Astrocyte of the spinal cord (primary cell): ENCODE data around the gene GLIPR2.

Experiments used
- DNase-seq: peaks from one replicate; pipeline ENCODE4 v3.0.0; 2011; ENCODE audit warnings: low read depth, low spot score
- H3K4me3 ChIP-seq: 2 replicates; pipeline ENCODE4 v1.5.1; 2011; ENCODE audit warnings: low read depth, mild to moderate bottlenecking, low read length, moderate library complexity
- in situ Hi-C: cut with HindIII; loops from 2 replicates; pipeline ENCODE4 v1.10.0; 2017; ENCODE audit warnings: low sequenced_read_pairs
- TF ChIP-seq, protein P1 (sequence below): IDR thresholded peaks from 2 replicates; pipeline ENCODE4 v1.5.1; 2012; ENCODE audit warnings: low read depth, mild to moderate bottlenecking, low read length, inconsistent platforms

The GLIPR2 gene

DNA sequence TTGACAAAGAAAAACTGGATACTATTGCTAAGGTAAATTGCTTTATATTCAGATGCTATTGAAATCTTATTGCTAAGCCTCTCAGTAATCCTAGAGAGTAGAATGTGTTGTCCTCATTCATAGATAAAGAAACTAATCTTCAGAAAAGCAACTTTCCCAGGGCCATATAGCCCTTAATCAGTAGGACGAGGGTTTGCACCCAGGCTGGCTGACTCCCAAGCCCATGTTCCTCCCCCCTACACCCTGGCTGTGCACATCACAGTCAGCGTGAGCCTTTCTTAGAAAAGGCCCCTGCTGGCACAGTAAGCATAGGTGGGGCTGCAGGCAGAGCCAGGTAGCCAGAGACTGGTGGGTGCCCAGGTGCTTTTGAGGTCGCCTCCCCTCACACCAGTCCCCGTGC, 15.8 kb upstream of the GLIPR2 start:
- H3K4me3 ChIP-seq = no peak overlapping the region
- TF ChIP-seq, protein P1, sequence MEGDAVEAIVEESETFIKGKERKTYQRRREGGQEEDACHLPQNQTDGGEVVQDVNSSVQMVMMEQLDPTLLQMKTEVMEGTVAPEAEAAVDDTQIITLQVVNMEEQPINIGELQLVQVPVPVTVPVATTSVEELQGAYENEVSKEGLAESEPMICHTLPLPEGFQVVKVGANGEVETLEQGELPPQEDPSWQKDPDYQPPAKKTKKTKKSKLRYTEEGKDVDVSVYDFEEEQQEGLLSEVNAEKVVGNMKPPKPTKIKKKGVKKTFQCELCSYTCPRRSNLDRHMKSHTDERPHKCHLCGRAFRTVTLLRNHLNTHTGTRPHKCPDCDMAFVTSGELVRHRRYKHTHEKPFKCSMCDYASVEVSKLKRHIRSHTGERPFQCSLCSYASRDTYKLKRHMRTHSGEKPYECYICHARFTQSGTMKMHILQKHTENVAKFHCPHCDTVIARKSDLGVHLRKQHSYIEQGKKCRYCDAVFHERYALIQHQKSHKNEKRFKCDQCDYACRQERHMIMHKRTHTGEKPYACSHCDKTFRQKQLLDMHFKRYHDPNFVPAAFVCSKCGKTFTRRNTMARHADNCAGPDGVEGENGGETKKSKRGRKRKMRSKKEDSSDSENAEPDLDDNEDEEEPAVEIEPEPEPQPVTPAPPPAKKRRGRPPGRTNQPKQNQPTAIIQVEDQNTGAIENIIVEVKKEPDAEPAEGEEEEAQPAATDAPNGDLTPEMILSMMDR = no peak
- in situ Hi-C loops = no loop called here
- no peak for DNase-seq

DNA sequence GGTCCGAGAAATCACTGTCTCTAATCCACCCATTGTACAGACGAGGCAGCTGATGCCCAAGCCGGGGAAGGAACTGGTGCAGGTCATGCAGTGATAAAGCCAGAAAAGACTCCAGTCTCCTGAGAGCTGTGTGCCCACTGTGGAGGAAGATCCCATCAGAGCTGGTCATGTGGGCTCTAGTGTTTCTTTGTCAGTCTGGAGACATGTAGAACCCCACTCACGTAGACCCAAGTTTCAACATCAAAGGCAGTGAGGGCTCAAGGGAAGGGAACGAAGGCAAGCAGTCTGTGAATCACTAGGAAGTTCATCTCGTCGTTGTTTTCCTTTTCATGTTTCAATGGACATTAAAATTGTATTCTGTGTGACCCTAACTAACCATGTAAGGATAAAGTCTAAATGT, 14.6 kb upstream of the GLIPR2 start:
- in situ Hi-C loops = no loop called here
- DNase-seq = no peak
- TF ChIP-seq, protein P1 = no peak
- no peak overlapping the region for H3K4me3 ChIP-seq

DNA sequence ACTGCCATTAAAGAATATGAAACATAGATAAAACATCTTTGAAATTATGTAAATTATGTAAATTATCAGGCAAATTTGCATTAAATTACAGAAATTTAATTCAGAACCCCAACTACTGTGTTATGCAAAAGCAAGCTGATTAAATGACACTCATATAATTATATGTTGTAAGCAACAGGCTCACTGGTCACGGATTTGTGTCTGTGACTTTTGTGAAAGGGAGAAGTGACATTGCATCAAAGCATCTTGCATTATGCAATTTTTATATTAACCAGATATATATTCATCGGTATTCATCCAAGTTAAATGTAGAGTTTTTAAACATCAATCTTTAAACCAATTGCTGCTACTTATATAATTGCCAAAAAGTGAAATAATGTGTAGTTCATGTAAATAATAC, 13.0 kb upstream of the GLIPR2 start:
- in situ Hi-C loops = no loop called here
- TF ChIP-seq, protein P1 = no peak

DNA sequence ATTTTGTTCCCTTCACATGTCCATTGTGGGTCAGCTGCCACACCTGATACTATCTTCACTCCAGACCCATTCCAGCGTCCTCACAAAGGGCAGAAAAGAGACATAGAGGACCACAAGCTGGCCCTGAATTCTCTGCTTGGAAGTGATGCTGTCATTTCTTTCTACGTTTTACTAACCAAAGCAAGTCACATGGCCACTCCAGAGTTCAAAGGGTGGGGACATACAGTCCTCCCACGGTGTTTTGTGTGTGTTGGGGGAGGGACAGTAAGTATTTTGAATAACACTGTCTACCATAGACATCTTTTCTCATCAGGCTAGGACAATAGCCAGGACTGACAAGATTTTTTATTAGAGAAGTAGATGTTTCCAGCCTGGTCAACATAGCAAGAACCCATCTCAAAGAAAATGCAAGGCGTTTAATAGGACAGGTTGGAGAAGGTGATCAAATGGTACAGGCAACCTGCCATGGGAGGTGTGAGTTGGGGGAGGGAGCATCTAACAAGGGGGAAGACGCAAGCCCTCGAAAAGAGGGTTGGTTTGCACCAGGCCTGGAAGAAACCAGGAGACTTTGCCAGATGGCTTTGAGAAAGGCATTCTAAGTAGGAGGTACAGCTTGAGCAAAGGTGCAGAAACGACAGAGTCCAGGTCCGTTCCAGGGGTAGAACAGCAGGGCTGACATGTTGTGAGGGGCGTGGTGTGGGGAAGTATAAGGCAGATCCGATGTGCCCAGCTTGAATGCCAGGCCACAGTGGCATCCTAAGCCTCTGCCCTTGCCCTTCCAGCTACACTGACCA, 11.3 kb upstream of the GLIPR2 start:
- H3K4me3 ChIP-seq = no peak overlapping the region
- in situ Hi-C loops = no loop called here
- no peak for DNase-seq
- TF ChIP-seq, protein P1 = no peak

More for the DNA sequence above, 13.0 kb upstream of the GLIPR2 start:
- DNase-seq = no peak
- H3K4me3 ChIP-seq = no peak overlapping the region

DNA sequence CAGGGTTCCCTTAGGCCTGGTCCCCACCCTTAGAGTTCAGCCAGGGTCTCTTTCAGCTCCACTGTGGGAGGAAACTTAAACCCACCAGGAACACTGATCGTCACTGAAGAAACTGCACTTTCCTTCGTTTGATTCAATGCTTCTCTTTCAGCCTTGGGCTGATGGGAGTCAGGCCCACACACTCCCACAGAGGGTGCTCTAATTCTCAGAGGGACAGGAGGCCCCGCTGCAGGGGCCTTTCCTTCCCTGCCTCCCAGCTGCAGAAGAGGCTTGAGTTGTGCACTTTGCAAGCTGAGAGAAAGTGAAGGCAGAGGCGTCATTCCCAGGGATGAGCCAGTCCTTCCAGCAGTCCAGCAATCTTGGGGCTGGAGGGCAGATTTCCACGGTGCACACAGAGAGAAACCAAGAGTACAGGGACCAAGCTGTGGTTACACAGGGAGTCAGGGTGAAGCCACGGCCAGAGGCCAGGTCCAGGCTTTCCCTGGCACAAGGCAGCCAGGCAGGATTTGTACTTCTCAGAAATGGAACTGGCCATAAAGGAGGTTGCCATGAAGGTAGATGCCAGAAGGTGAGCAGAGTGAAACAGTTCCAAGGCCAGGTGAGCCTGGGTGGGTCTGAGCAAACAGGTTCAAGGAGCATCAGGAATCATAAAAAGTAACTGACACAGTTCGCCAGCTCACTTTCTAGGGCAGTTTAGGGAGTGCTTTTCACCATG, 10.4 kb upstream of the GLIPR2 start:
- H3K4me3 ChIP-seq = no peak overlapping the region
- TF ChIP-seq, protein P1 = no peak
- in situ Hi-C loops = no loop called here
- no peak for DNase-seq

DNA sequence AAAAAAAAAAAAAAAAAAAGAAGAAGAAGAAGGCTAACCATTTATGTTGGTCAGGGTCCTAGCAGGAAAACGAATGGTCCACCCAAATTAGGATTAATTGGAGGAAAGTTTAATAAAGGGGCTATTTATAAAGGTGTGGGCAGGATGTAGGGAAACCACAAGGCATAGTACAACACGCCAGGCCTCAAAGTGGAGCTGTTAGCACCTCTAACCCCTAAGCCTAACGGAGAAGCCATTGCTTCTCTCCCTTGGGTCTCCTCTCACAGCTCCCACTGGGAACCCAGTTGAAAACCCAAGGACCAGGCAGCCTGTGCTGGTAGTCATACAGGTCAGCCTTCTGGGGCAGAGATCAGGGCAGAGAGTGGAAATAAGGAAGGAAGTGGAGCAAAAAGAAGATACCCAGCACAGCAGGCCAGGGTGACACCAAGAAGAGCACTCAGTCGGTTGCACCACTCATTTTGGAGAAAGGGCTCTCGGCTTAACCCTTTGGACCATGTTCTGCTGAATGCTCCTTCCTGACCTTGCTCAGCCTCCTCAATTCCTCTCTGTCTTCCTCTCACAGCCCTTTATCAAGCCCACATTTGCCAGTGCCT, 8.8 kb upstream of the GLIPR2 start:
- no peak overlapping the region for H3K4me3 ChIP-seq
- TF ChIP-seq, protein P1 = no peak
- no peak for DNase-seq
- in situ Hi-C loops = no loop called here
